Vagina (tissue), 2 donors: ENCODE data around the gene TUBGCP2.

ENCODE experiments used
- CTCF ChIP-seq, 3 experiments: fragments of 450-650 bp in 2 of 3; fragments of 200-600 bp in 1 of 3; sonication (generic) in 1 of 3; IDR thresholded peaks; one replicate each; pipeline ENCODE4 v1.5.1; 2017 to 2019; ENCODE audit warnings: antibody characterized with exemption in 3 of 3, mild to moderate bottlenecking in 2 of 3, moderate library complexity in 2 of 3
- POLR2A ChIP-seq, 2 donors: fragments of 450-650 bp; IDR thresholded peaks; one replicate each; pipeline ENCODE4 v1.6.1; 2017; ENCODE audit warnings: antibody characterized with exemption in 2 of 2, mild to moderate bottlenecking in 2 of 2, moderate library complexity in 2 of 2
- POLR2AphosphoS5 ChIP-seq, 2 donors: sonication (generic); formaldehyde crosslinking; IDR thresholded peaks; one replicate each; pipeline ENCODE4 v1.9.0; 2017; ENCODE audit warnings: antibody characterized with exemption in 2 of 2, mild to moderate bottlenecking in 2 of 2, low read depth in 1 of 2; ENCODE audit not compliant: insufficient read depth in 1 of 2

- TF ChIP-seq POLR2AphosphoS5 (IDR thresholded peaks at IDR 0.05; ENCODE audit: insufficient read depth in 1 of 2, low read depth in 1 of 2) (no peak), POLR2A (IDR thresholded peaks at IDR 0.05) (no peak), CTCF (IDR thresholded peaks at IDR 0.05) (no peak)
These were observed 2.6 kb downstream of the TUBGCP2 start for GRCh38 chr10:133306097-133306476.
